H9 (cell line): ENCODE results near the gene UTS2. TPM values are rescaled to one million over a fixed set of nuclear protein-coding genes. Genes with fewer than 3 reads are reported as not detected.

Source experiments
- DNase-seq: peaks from one replicate; pipeline ENCODE4 v3.0.0-alpha.2; 2017
- H2AFZ ChIP-seq: one replicate; pipeline ENCODE4 v1.6.1; 2013; ENCODE audit warnings: mild to moderate bottlenecking, low read length, control low read depth, moderate library complexity
- H2AK5ac ChIP-seq: 2 replicates; pipeline ENCODE4 v1.6.1; 2013; ENCODE audit warnings: low read length, control low read depth, mixed read lengths; ENCODE audit not compliant: insufficient read length
- H2BK120ac ChIP-seq: one replicate; pipeline ENCODE4 v1.6.1; 2013; ENCODE audit warnings: low read depth, mild to moderate bottlenecking, low read length, control low read depth, inconsistent platforms; ENCODE audit not compliant: poor library complexity, severe bottlenecking
- H2BK12ac ChIP-seq: 2 replicates; pipeline ENCODE4 v1.6.1; 2013; ENCODE audit warnings: low read length, control low read depth, mixed read lengths, low read depth; ENCODE audit not compliant: insufficient read length
- H2BK15ac ChIP-seq: 2 replicates; pipeline ENCODE4 v1.6.1; 2013; ENCODE audit warnings: low read depth, low read length, control low read depth
- H2BK20ac ChIP-seq: one replicate; pipeline ENCODE4 v1.6.1; 2013; ENCODE audit warnings: low read depth, mild to moderate bottlenecking, low read length, control low read depth, inconsistent platforms; ENCODE audit not compliant: poor library complexity, severe bottlenecking
- H2BK5ac ChIP-seq: 2 replicates; pipeline ENCODE4 v1.6.1; 2013; ENCODE audit warnings: low read length, control low read depth, mixed read lengths; ENCODE audit not compliant: insufficient read length
- H3K14ac ChIP-seq: 2 replicates; pipeline ENCODE4 v1.6.1; 2013; ENCODE audit warnings: low read length, control low read depth; ENCODE audit not compliant: insufficient read depth
- H3K18ac ChIP-seq: 2 replicates; pipeline ENCODE4 v1.6.1; 2013; ENCODE audit warnings: low read depth, mild to moderate bottlenecking, mixed read lengths, low read length, control low read depth; ENCODE audit not compliant: insufficient read length
- H3K23ac ChIP-seq: 2 replicates; pipeline ENCODE4 v1.6.1; 2013; ENCODE audit warnings: low read length, control low read depth, mixed read lengths, low read depth; ENCODE audit not compliant: insufficient read length
- H3K23me2 ChIP-seq: 2 replicates; pipeline ENCODE4 v1.6.1; 2013; ENCODE audit warnings: low read depth, mild to moderate bottlenecking, mixed read lengths, low read length, control low read depth; ENCODE audit not compliant: insufficient read length, poor library complexity, severe bottlenecking
- H3K27ac ChIP-seq: 2 replicates; pipeline ENCODE4 v1.5.1; 2013; ENCODE audit warnings: low read length, control low read depth, mixed read lengths, low read depth; ENCODE audit not compliant: insufficient read length
- H3K27me3 ChIP-seq: 2 replicates; pipeline ENCODE4 v1.6.1; 2013; ENCODE audit warnings: low read length, control low read depth, inconsistent platforms; ENCODE audit not compliant: insufficient read depth
- H3K4ac ChIP-seq: 2 replicates; pipeline ENCODE4 v1.6.1; 2013; ENCODE audit warnings: low read depth, mild to moderate bottlenecking, control low read depth, inconsistent platforms, low read length, moderate library complexity
- H3K4me1 ChIP-seq: 2 replicates; pipeline ENCODE4 v1.6.1; 2013; ENCODE audit warnings: low read length, control low read depth, inconsistent platforms; ENCODE audit not compliant: insufficient read depth
- H3K4me2 ChIP-seq: 2 replicates; pipeline ENCODE4 v1.6.1; 2013; ENCODE audit warnings: low read length, control low read depth, mixed read lengths; ENCODE audit not compliant: insufficient read length, insufficient read depth
- H3K56ac ChIP-seq: 2 replicates; pipeline ENCODE4 v1.6.1; 2013; ENCODE audit warnings: low read depth, mild to moderate bottlenecking, mixed read lengths, low read length, control low read depth; ENCODE audit not compliant: insufficient read length
- H3K79me1 ChIP-seq: 2 replicates; pipeline ENCODE4 v1.6.1; 2013; ENCODE audit warnings: low read depth, mild to moderate bottlenecking, moderate library complexity, low read length, control low read depth, inconsistent platforms; ENCODE audit not compliant: insufficient read depth, poor library complexity, severe bottlenecking
- H3K79me2 ChIP-seq: 2 replicates; pipeline ENCODE4 v1.6.1; 2013; ENCODE audit warnings: low read length, control low read depth, inconsistent platforms; ENCODE audit not compliant: insufficient read depth
- H3K9ac ChIP-seq: 2 replicates; pipeline ENCODE4 v1.6.1; 2013; ENCODE audit warnings: low read length, control low read depth, mixed read lengths; ENCODE audit not compliant: insufficient read length; ENCODE audit errors: extremely low read depth
- H3K9me3 ChIP-seq: one replicate; pipeline ENCODE4 v1.6.1; 2013; ENCODE audit warnings: low read depth, low read length, inconsistent platforms; ENCODE audit not compliant: control insufficient read depth
- H3T11ph ChIP-seq: one replicate; pipeline ENCODE4 v1.6.1; 2013; ENCODE audit warnings: mild to moderate bottlenecking, low read length, control low read depth, inconsistent platforms
- H4K20me1 ChIP-seq: one replicate; pipeline ENCODE4 v1.6.1; 2013; ENCODE audit not compliant: control insufficient read depth, insufficient read length, insufficient read depth
- H4K5ac ChIP-seq: 2 replicates; pipeline ENCODE4 v1.6.1; 2013; ENCODE audit warnings: low read depth, mild to moderate bottlenecking, mixed read lengths, low read length, control low read depth; ENCODE audit not compliant: insufficient read length
- H4K8ac ChIP-seq: replicated peaks from 2 replicates; pipeline ENCODE4 v1.6.1; 2013; ENCODE audit warnings: low read length, control low read depth, mixed read lengths, low read depth; ENCODE audit not compliant: insufficient read length
- H4K91ac ChIP-seq: 2 replicates; pipeline ENCODE4 v1.6.1; 2013; ENCODE audit warnings: low read depth, mild to moderate bottlenecking, moderate library complexity, mixed read lengths, low read length, control low read depth; ENCODE audit not compliant: insufficient read length
- H3K27ac Mint-ChIP-seq, 3 experiments: 2 replicates in 2 of 3; 3 replicates in 1 of 3; pipeline ENCODE4 v1.8.0; 2020 to 2021; ENCODE audit warnings: mixed read lengths in 3 of 3, mild to moderate bottlenecking in 1 of 3, moderate library complexity in 1 of 3
- H3K27me3 Mint-ChIP-seq: 2 replicates; pipeline ENCODE4 v1.8.0; 2021; ENCODE audit warnings: low read depth, mild to moderate bottlenecking, moderate library complexity, mixed read lengths
- H3K36me3 Mint-ChIP-seq, 3 experiments: 2 replicates in 2 of 3; 3 replicates in 1 of 3; pipeline ENCODE4 v1.8.0; 2020 to 2021; ENCODE audit warnings: low read depth in 3 of 3, mixed read lengths in 3 of 3; ENCODE audit not compliant: insufficient read depth in 1 of 3
- H3K4me1 Mint-ChIP-seq, 2 experiments: 2 replicates each; pipeline ENCODE4 v1.8.0; 2020; ENCODE audit warnings: mixed read lengths in 2 of 2
- H3K4me3 Mint-ChIP-seq, 2 experiments: 2 replicates in 1 of 2; 3 replicates in 1 of 2; pipeline ENCODE4 v1.8.0; 2020 to 2021; ENCODE audit warnings: mild to moderate bottlenecking in 2 of 2, mixed read lengths in 2 of 2, moderate library complexity in 1 of 2
- H3K9me3 Mint-ChIP-seq, 2 experiments: 2 replicates in 1 of 2; 3 replicates in 1 of 2; pipeline ENCODE4 v1.8.0; 2020; ENCODE audit warnings: mild to moderate bottlenecking in 2 of 2, mixed read lengths in 2 of 2, moderate library complexity in 1 of 2
- WGBS: extraction: QIAGEN DNeasy Blood & Tissue Kit; methylation state at CpG from one replicate; pipeline ENCODE4 v1.1.7; 2013; ENCODE audit warnings: missing lambda C conversion rate, low lambda C conversion rate, mixed read lengths; ENCODE audit not compliant: insufficient read length; ENCODE audit errors: extremely low coverage; 5-methylcytosine and 5-hydroxymethylcytosine counted together
- total RNA-seq: library from RNA; stranded (reverse); gene quantifications from 2 replicates; pipeline ENCODE4 v1.2.1, GENCODE V29; 2021
- TF ChIP-seq, protein P1 (sequence below): fragments of 200-600 bp; sonication (generic); conservative IDR thresholded peaks from 3 replicates; pipeline ENCODE4 v1.8.0; 2021; ENCODE audit warnings: antibody characterized with exemption, mild to moderate bottlenecking

Gene UTS2
- total RNA-seq, 1 experiment from 2014 or later = not detected

DNA sequence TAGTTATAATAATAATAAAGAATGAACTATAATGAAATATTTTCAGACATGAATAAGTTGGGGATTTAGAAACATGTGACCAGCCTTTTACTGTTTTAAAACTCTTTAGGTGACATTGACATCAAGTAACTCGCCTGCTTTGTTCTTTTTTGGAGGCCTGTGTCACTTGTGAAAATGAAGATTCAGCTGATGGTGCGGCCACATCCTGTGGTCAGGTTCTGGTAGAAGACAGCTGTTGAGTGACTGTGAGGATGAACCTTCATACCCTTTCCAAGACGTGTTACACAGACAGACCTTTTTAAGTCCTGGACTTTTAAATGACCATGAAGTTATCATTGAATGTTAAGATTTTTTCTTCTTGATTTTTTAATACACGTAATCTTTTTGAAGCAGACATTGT, 10.3 kb downstream of the UTS2 start:
- Histone ChIP-seq H3K27me3 (no peaks in the 10 kb centered on the region), H3K27ac (no peak overlapping the region), H2AFZ (no peak overlapping the region), H3K23ac (no peak overlapping the region), H3K79me2 (no peaks in the 10 kb centered on the region), H3K79me1 (no peaks in the 10 kb centered on the region), H3K23me2 (no peaks in the 10 kb centered on the region), H2AK5ac (no peak overlapping the region), H4K91ac (no peak overlapping the region), H3K9ac (no peak overlapping the region), H2BK15ac (no peak overlapping the region), H3T11ph (no peak overlapping the region), H2BK120ac (no peak overlapping the region), H3K4me2 (no peak overlapping the region), H4K5ac (no peak overlapping the region), H3K4ac (no peak overlapping the region), H4K8ac (no peak overlapping the region), H4K20me1 (no peaks in the 10 kb centered on the region), H3K18ac (no peak overlapping the region), H3K4me1 (no peaks in the 10 kb centered on the region), H3K9me3 (no peaks in the 10 kb centered on the region), H2BK12ac (no peak overlapping the region), H2BK20ac (no peak overlapping the region), H3K56ac (no peak overlapping the region), H2BK5ac (no peak overlapping the region), H3K14ac (no peak overlapping the region)
- H3K36me3 Mint-ChIP-seq = peaks cover 24 to 31% (median 29%) of the 10 kb centered on the region in 3 experiments
- peaks cover 13 to 22% of the 10 kb centered on the region in 2 experiments for H3K9me3 Mint-ChIP-seq
- H3K4me1 Mint-ChIP-seq = no peaks in the 10 kb centered on the region
- TF ChIP-seq, protein P1, sequence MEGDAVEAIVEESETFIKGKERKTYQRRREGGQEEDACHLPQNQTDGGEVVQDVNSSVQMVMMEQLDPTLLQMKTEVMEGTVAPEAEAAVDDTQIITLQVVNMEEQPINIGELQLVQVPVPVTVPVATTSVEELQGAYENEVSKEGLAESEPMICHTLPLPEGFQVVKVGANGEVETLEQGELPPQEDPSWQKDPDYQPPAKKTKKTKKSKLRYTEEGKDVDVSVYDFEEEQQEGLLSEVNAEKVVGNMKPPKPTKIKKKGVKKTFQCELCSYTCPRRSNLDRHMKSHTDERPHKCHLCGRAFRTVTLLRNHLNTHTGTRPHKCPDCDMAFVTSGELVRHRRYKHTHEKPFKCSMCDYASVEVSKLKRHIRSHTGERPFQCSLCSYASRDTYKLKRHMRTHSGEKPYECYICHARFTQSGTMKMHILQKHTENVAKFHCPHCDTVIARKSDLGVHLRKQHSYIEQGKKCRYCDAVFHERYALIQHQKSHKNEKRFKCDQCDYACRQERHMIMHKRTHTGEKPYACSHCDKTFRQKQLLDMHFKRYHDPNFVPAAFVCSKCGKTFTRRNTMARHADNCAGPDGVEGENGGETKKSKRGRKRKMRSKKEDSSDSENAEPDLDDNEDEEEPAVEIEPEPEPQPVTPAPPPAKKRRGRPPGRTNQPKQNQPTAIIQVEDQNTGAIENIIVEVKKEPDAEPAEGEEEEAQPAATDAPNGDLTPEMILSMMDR = no peak
- H3K27me3 Mint-ChIP-seq = no peaks in the 10 kb centered on the region
- no peak overlapping the region for H3K27ac Mint-ChIP-seq
- no peak overlapping the region for H3K4me3 Mint-ChIP-seq
- DNase-seq = no peak
- WGBS = no CpG with 5 or more reads among the region's 4 CpGs
